GM21619 (cell line): ENCODE measurements around the gene PRMT9.
A peak's percentile ranks its signal among the peaks of the same experiment; 100 is the strongest.

Experiments used
- ATAC-seq: cut with Tn5 transposase; IDR thresholded peaks from one replicate; pipeline ENCODE4 v1.9.1; 2021; ENCODE audit not compliant: unreplicated experiment

Gene PRMT9

GRCh38 chr4:147625733-147626132 lies 58.2 kb downstream of the PRMT9 start:
- no peak for ATAC-seq

- ATAC-seq: no peak
These were observed 63.6 kb downstream of the PRMT9 start for GRCh38 chr4:147620315-147620714.

GRCh38 chr4:147617841-147618691 lies 65.9 kb downstream of the PRMT9 start:
- peak; percentile 11 for ATAC-seq

GRCh38 chr4:147617173-147617840 lies 66.7 kb downstream of the PRMT9 start, which contains the start of gene TMEM184C:
TSS of gene TMEM184C (plus strand) at chr4:147617397. CDS start at chr4:147617957, 560 bp downstream.
- ATAC-seq: peak; percentile 100

GRCh38 chr4:147616849-147617172 lies 67.2 kb downstream of the PRMT9 start:
- ATAC-seq: peak; percentile 4

- ATAC-seq: no peak
These were observed 73.3 kb downstream of the PRMT9 start for GRCh38 chr4:147610686-147611085.

GRCh38 chr4:147607471-147607870 lies 76.5 kb downstream of the PRMT9 start:
- ATAC-seq: no peak

- ATAC-seq: no peak
These were observed 78.5 kb downstream of the PRMT9 start for GRCh38 chr4:147605499-147605898.

- ATAC-seq: no peak
These were observed 84.2 kb downstream of the PRMT9 start for GRCh38 chr4:147599769-147600168.

GRCh38 chr4:147599206-147599605 lies 84.8 kb downstream of the PRMT9 start:
- ATAC-seq: no peak

GRCh38 chr4:147597561-147597960 lies 86.4 kb downstream of the PRMT9 start:
- ATAC-seq: no peak

GRCh38 chr4:147596981-147597380 lies 87.0 kb downstream of the PRMT9 start:
- ATAC-seq: no peak

GRCh38 chr4:147596377-147596776 lies 87.6 kb downstream of the PRMT9 start:
- no peak for ATAC-seq

- no peak for ATAC-seq
These were observed 89.4 kb downstream of the PRMT9 start for GRCh38 chr4:147594578-147594977.

GRCh38 chr4:147594107-147594506 lies 89.9 kb downstream of the PRMT9 start:
- ATAC-seq: no peak

- ATAC-seq: no peak
These were observed 92.9 kb downstream of the PRMT9 start for GRCh38 chr4:147591106-147591505.

- ATAC-seq: peak; percentile 61
These were observed 93.6 kb downstream of the PRMT9 start for GRCh38 chr4:147590249-147590920.

- no peak for ATAC-seq
These were observed 94.4 kb downstream of the PRMT9 start for GRCh38 chr4:147589586-147589985.
